T47D (cell line): ENCODE measurements around the gene CORO2B.

Experiments used
- DNase-seq, 2 experiments: peaks; one replicate each; pipeline versions ENCODE4 v3.0.0 to v3.0.0-alpha.2; 2011 to 2012; ENCODE audit warnings: low read depth in 1 of 2, low spot score in 1 of 2
- JUND ChIP-seq: IDR thresholded peaks from 2 replicates; pipeline ENCODE4 v1.6.1; 2012; ENCODE audit warnings: low read depth
- in situ Hi-C: cut with HindIII; loops from 2 replicates; pipeline ENCODE4 v1.10.0; 2016; ENCODE audit warnings: low sequenced_read_pairs, low pct_unique_long_range_greater_than_20kb

Gene CORO2B

GRCh38 chr15:68650901-68651709, 72.3 kb downstream of the CORO2B start:
- in situ Hi-C loops = no loop called here
- DNase-seq = peak in 1 of 2 experiments; percentile 47
- no peak for TF ChIP-seq JUND

DNA sequence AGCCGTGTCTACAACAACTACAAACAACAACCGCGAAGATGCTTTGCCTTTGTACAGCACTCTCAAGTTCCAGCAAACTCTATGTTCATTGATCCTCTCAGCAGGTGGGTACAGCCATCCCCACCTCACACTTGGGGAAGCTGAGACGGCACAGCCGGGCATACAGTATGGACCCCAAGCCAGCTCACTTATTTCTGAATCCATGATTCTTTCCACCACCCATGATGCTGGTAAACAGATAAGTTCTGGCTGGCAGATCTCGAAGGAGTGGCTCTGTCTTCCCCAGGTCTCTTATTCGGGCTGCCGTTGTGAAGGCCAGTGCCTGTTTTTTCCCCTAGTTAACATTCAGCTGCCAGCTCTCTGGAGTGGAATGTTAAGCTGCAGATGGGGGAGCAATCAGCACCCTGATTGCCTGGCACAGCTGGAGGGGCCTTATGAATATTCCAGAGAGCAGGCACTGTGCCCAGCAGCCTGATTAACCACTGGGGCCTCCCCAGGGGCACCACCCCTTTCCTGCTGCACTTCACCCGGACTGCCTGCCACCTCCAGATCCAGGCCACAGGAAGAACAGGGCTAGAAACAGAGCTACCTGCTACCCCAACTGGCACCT, 73.2 kb downstream of the CORO2B start:
- no peak for TF ChIP-seq JUND
- in situ Hi-C loops = no loop called here
- DNase-seq = no peak

DNA sequence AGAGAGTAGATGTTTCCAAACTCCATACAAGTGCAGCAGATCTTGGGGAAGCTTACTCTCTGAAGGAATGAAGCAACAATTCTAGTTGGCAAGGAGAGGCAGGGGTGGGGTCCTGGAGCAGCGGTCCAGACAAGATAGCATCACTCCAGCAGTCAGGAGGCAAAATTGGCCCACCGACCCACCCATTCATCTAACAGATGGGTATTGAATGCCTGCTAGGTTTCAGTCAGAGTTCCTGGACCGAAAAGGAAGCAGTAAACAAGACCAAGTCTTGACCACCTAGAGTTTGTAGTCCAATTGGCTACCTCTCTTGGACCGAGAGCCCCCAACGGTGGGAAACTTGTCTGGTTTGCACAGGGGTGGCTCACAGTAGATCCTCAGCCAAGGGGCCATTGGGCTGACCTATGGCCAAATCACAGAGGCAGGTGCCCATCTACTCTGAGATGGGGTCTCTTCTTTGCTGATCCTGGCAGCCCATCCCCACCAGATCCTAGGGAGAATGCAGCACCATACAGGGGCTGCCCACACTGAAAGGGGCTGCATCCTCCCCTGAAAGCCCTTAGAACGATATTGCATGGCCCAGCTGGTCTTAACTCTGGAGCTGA, 74.3 kb downstream of the CORO2B start:
- in situ Hi-C loops = no loop called here
- DNase-seq = no peak
- no peak for TF ChIP-seq JUND

DNA sequence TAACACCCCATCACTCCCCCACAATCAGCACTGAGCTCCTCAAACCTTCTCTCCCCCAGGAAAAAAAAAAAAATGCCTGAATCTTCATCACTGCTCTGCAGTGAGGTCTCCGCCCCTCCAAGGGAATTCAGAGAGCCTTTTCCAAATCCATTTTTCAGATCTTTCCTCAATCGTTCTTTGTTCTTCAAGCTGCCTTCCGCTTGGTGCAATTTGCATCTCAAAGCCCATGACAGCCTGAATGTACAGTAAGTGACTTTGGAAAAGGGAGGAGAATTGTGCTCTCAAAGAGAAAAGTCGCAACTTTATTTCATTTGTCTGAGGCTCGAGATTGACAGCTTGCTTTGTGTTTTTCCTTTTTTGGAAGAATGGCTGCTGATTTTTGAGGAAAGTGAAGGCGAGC, 75.0 kb downstream of the CORO2B start:
- no peak for DNase-seq
- TF ChIP-seq JUND = no peak
- in situ Hi-C loops = no loop called here

- no peak for DNase-seq
- in situ Hi-C loops = no loop called here
- no peak for TF ChIP-seq JUND
Measured at GRCh38 chr15:68654786-68655560, 76.2 kb downstream of the CORO2B start.

DNA sequence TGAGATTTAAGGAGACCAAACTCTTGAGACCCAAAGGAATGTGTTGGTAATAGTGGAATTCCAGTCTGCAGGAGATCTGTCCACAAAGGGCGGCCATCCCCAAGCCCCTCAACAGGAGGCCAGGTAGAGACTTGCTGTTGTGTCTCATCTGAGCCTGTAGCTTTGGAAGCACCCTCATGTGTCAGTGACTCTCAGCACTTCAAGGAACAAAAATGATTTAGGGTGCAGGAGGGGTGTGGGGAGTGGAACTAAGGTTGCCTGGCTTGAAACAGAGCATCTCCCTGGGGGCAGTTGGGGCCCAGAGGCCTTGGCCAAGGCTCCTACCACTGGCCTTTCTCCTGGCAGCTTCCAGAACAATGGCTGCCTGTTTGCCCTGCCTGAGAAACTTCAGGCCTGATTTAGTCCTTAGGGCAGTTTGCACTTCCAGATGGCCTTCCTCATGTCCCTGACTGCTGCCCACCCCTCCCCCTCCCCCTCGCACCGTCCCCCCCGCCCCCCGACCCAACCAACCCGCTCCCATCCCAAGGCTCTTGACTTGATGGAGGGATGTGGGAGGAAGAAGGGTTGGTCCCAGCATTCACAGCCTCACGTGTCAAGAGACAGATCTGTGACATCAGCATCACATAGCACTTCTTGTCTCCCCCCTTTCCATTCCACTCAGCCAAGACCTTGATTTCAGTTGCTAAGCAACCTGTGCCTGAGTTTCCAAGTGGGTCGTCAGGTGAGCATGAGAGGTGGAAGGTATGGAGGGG, 77.1 kb downstream of the CORO2B start:
- no peak for DNase-seq
- no peak for TF ChIP-seq JUND
- in situ Hi-C loops = no loop called here

DNA sequence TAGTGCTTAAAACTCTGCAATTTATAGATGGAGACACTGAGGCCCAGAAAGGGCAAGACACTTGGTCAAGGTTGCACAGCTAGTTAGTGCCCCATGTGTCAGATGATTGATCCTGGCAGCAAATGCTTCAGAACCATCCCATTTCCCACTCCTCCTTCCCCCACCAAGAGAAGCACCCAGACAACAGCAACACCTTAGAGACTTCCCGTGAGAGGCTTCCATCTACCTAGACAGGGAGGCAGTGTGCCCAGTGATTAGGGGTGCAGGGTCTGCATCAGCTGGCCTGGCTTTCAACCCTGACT, 77.6 kb downstream of the CORO2B start:
- in situ Hi-C loops = no loop called here
- no peak for DNase-seq
- no peak for TF ChIP-seq JUND

- no peak for TF ChIP-seq JUND
- in situ Hi-C loops = no loop called here
- no peak for DNase-seq
Measured at GRCh38 chr15:68658151-68658550, 79.4 kb downstream of the CORO2B start.

- DNase-seq = no peak
- in situ Hi-C loops = no loop called here
- no peak for TF ChIP-seq JUND
Measured at GRCh38 chr15:68658641-68659358, 80.0 kb downstream of the CORO2B start.

DNA sequence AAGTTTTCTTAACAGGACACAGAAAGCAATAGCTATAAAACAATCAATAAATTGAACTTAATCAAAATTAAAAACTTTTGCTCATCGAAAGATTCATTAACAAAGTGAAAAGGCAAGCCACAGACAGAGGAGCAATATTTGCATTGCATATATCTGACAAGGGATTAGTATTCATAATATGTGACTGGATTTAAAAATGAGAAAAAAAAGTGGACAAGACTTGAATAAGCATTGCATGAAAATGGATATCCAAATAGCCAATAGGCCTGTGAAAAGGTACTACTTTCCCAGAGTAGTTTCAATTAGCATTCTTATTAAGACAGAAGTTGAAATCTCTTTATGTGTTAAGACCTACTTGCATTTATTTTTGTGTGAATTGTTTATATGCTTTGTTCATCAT, 84.7 kb downstream of the CORO2B start:
- no peak for TF ChIP-seq JUND
- no peak for DNase-seq
- in situ Hi-C loops = no loop called here

- in situ Hi-C loops = no loop called here
- no peak for TF ChIP-seq JUND
Measured at GRCh38 chr15:68666120-68666811, 87.5 kb downstream of the CORO2B start.

More at GRCh38 chr15:68666120-68666811, 87.5 kb downstream of the CORO2B start:
- DNase-seq = peak in 1 of 2 experiments; percentile 33
